ENCODE results near the gene NEMP1.

- TF ChIP-seq POLR2A (IDR thresholded peaks at IDR 0.05) (no peak), CTCF (IDR thresholded peaks at IDR 0.05) (no peak)
Measured at GRCh38 chr12:57044468-57044867, 34.1 kb downstream of the NEMP1 start.

All from vagina (tissue), 2 donors.